ENCODE data around the gene IFIT2. TPM values are rescaled to one million over a fixed set of nuclear protein-coding genes. Genes with fewer than 3 reads are reported as not detected.
A peak's percentile ranks its signal among the peaks of the same experiment; 100 is the strongest.

Gene IFIT2
- total RNA-seq, 4 donors from 2014 or later = 0.49 to 2.6 (median 1.4) TPM

DNA sequence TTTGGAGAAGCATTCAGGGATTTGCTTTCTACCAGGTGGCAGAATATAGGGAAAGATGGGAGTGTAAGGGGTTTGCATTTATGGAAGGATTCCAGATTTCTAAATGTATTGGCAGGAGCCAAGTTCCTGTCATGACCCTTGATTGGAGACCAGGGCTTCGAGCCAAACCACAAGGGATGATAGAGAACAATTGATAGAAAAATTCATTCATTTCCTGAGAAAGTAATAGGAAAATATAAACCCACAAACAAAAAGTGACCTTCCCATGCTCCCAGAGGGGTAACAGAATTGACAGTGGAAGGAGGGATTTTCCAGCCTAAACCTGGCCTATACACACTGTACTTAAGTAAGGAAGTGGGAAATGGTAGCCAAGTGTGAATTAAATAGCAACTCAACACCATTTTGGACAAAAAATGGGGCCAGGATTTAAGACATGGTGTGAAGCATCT, 22.4 kb upstream of the IFIT2 start:
- no peaks in the 10 kb centered on the region for H3K27me3 ChIP-seq
- peaks cover 73% of the 10 kb centered on the region for H3K4me1 ChIP-seq
- H3K4me3 ChIP-seq = no peak overlapping the region
- peak overlapping the region; percentile 84 for H3K27ac ChIP-seq
- 26% methylated on average over 1 of the region's 1 CpG for WGBS
- no peak for DNase-seq (ENCODE audit: low spot score in 2 of 2)
- no peaks in the 10 kb centered on the region for H3K9me3 ChIP-seq
- TF ChIP-seq EP300 (IDR thresholded peaks at IDR 0.05) = no peak
- no peak for TF ChIP-seq POLR2A (IDR thresholded peaks at IDR 0.05)
- TF ChIP-seq, protein P1, sequence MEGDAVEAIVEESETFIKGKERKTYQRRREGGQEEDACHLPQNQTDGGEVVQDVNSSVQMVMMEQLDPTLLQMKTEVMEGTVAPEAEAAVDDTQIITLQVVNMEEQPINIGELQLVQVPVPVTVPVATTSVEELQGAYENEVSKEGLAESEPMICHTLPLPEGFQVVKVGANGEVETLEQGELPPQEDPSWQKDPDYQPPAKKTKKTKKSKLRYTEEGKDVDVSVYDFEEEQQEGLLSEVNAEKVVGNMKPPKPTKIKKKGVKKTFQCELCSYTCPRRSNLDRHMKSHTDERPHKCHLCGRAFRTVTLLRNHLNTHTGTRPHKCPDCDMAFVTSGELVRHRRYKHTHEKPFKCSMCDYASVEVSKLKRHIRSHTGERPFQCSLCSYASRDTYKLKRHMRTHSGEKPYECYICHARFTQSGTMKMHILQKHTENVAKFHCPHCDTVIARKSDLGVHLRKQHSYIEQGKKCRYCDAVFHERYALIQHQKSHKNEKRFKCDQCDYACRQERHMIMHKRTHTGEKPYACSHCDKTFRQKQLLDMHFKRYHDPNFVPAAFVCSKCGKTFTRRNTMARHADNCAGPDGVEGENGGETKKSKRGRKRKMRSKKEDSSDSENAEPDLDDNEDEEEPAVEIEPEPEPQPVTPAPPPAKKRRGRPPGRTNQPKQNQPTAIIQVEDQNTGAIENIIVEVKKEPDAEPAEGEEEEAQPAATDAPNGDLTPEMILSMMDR (IDR thresholded peaks at IDR 0.05) = no peak
- TF ChIP-seq POLR2AphosphoS5 (IDR thresholded peaks at IDR 0.05) = no peak
- no peaks in the 10 kb centered on the region for H3K36me3 ChIP-seq

DNA sequence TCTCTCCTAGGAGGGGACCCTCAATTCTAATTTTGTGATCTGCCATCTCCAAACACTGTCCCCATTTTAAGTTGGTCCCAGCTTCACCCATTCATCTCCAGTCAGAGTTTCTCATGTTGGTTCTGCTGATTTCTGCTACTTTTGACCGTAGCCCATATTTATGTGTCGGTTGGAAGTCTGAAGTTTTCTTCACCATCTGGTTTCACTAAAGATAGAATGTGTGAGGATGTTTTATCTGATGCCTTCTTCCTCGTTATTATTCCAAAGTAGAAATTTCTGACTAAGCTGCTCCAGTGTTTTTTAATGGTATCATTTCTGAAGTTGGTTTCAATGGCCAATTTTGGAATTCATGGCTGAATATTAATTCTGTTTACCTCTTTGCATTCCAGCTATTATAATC, 21.3 kb upstream of the IFIT2 start:
- Histone ChIP-seq H3K9me3 (no peaks in the 10 kb centered on the region), H3K27ac (peak overlapping the region; percentile 24), H3K4me1 (peaks cover 69% of the 10 kb centered on the region), H3K4me3 (no peak overlapping the region), H3K27me3 (no peaks in the 10 kb centered on the region), H3K36me3 (no peaks in the 10 kb centered on the region)
- TF ChIP-seq, protein P1 (IDR thresholded peaks at IDR 0.05) = no peak
- no peak for TF ChIP-seq EP300 (IDR thresholded peaks at IDR 0.05)
- TF ChIP-seq POLR2A (IDR thresholded peaks at IDR 0.05) = no peak
- TF ChIP-seq POLR2AphosphoS5 (IDR thresholded peaks at IDR 0.05) = no peak
- no peak for DNase-seq (ENCODE audit: low spot score in 2 of 2)
- WGBS = 63% methylated on average over 3 of the region's 3 CpGs

DNA sequence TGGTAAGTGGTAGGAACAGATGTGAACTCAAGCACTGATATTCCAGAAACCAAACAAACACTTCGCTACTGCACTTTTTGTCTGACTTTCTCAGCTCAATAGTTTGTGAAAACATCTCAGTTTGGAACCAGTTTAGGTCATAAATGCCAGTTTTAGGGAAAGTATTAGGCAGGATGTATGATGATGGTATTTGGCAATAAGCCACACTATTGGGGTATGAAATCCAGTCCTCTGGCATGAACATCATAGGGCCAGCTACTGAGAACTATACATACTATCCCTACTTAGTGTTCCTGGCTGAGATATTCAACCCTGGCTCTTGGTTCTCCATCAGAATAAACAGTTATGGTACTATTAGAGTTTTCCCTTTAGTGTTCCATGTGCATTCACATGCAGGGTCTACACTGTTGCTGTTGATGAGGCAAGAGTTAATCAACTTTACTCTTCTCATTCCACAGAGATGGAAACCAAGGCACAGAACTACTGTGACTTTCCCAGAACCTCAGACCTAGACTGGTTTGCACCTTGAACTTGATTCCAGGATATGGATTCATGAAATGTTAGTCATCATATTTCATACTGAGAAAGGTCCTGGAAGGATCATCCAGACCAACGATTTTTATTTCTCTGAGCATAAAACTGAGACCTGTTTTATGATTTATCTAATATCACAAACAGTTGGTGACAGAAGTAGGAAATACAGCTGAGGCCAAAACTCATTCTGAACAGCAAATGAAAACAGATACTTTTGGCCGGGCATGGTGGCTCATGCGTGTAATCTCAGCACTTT, 20.0 kb upstream of the IFIT2 start:
- H3K27me3 ChIP-seq = no peaks in the 10 kb centered on the region
- H3K4me1 ChIP-seq = peaks cover 62% of the 10 kb centered on the region
- H3K36me3 ChIP-seq = no peaks in the 10 kb centered on the region
- WGBS = 69% methylated on average over 4 of the region's 4 CpGs
- no peak overlapping the region for H3K4me3 ChIP-seq
- no peaks in the 10 kb centered on the region for H3K9me3 ChIP-seq
- no peak overlapping the region for H3K27ac ChIP-seq
- no peak for DNase-seq (ENCODE audit: low spot score in 2 of 2)
- TF ChIP-seq POLR2AphosphoS5 (IDR thresholded peaks at IDR 0.05) (no peak), EP300 (IDR thresholded peaks at IDR 0.05) (no peak), POLR2A (IDR thresholded peaks at IDR 0.05) (no peak)
- TF ChIP-seq, protein P1 (IDR thresholded peaks at IDR 0.05) = no peak

DNA sequence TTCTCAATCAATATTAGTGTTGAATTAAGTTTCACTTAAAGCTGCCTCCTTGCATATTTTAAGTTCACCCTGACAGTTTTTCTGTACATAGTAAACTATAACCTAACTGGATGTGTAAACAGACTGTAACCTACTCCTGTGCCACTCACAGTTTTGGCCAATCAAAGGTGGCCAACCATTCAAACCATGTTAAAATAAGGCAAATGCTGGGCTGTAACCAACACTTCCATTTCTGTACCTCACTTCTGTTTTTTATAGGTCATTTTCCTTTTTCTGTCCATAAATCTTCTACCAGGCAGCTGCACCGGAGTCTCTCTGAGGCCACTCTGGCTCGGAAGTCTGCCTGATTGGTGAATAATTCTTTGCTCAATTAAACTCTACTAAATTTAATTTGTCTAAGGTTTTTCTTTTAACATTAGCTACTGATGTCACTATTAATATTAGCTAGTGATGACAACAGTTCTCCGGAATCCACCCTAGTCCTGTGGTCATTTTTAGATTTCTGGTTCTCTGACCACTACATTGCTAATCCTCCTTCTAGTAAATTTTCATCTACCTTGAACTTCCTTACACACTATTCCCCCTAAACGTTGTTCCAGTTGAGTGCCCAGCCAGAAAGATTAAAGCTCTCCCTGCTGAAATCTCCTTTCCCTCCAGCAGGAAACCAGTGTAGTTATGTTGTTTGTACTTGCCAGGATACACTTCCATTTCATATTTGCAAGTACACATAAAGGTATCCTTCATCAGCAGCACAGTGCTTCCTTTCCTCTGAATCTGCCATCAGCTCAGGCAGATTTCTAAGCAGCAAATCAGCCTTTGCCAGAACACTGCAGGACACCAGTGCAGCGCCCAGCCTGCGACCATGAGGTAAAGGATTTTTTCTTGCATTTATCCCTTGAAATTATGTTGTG, 18.6 kb upstream of the IFIT2 start:
- TF ChIP-seq POLR2A (IDR thresholded peaks at IDR 0.05) = no peak
- no peak for TF ChIP-seq POLR2AphosphoS5 (IDR thresholded peaks at IDR 0.05)
- TF ChIP-seq EP300 (IDR thresholded peaks at IDR 0.05) = no peak
- TF ChIP-seq, protein P1 (IDR thresholded peaks at IDR 0.05) = no peak
- H3K27ac ChIP-seq = peak overlapping the region; percentile 47
- no peaks in the 10 kb centered on the region for H3K9me3 ChIP-seq
- peaks cover 49% of the 10 kb centered on the region for H3K4me1 ChIP-seq
- DNase-seq (ENCODE audit: low spot score in 2 of 2) = no peak
- H3K27me3 ChIP-seq = no peaks in the 10 kb centered on the region
- no peak overlapping the region for H3K4me3 ChIP-seq
- 51% methylated on average over 6 of the region's 6 CpGs for WGBS
- no peaks in the 10 kb centered on the region for H3K36me3 ChIP-seq

Measured in suprapubic skin (tissue), 4 donors.